HG02870 (cell line): Measurements from ENCODE around the gene PSRC1.
"Not testable (repeated sequence)": the region's sequence is repeated elsewhere in the genome, so short reads cannot be mapped to it uniquely, and the experiment has no call there.

Experiments used
- ATAC-seq: cut with Tn5 transposase; IDR thresholded peaks from one replicate; pipeline ENCODE4 v1.9.1; 2021; ENCODE audit warnings: mild to moderate bottlenecking, moderate library complexity; ENCODE audit not compliant: unreplicated experiment

Gene PSRC1

GRCh38 chr1:109298666-109299557 is 16.0 kb upstream of the PSRC1 start:
- no peak for ATAC-seq

DNA sequence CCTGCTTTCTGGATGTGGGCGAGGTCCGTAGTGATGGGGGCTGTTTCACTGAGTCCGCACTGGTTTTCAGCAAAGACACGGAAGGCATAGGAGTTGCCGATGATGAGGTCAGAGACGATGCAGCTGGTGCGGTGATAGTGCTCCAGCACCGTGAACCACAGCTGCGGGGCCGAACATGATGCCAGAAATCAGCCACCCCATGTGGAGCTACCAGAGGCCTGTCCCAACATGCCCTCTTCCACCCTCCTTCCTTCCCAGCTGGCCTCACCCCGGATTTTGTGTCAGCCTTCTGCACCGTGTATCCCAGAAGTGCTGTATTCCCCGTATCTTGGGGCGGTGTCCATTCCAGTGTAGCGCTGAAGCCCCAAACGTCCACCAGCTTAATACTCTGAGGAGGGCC is 13.8 kb upstream of the PSRC1 start:
- no peak for ATAC-seq

- ATAC-seq, result no peak
Measured at GRCh38 chr1:109295712-109296415, 12.9 kb upstream of the PSRC1 start.

DNA sequence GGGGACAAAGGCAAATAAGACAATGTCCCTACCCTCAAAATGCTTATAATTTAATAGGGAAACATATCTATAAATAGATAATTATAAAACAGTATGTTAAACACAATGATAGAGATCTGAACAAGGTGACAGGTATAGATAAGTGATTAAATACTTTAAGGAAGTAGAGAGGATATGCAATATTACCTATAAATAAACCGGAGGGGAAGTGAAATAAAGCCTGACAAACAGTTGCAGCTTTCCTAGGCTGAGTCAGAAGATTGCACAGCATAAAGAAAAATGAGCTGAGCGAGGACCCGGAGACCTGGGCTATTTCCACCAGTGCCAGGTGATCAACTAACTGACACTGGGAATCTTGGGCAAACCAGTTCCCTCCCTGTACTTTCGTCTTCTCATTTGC is 11.5 kb upstream of the PSRC1 start:
- ATAC-seq, result no peak

DNA sequence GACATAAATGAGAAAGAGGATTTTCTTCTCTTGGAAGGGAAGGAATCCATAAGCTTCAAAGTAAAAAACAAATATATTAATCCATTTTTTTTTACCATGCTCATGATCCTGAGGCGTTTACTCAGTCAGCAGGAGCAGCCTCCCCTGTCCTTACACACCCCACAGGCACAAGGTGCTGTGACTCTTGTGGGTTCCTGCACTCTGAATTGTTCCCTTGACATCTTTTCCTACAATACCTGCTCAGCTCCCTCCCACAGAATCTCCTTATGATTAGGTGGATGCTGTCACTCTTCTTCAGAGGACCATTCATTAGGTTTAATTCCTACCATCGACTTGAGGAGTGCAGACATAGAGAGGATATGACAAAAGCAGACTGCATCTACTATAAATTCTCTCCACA is 10.1 kb upstream of the PSRC1 start:
- ATAC-seq, result no peak

- no peak for ATAC-seq
Measured at GRCh38 chr1:109292364-109292763, 9.4 kb upstream of the PSRC1 start.

- no peak for ATAC-seq
Measured at GRCh38 chr1:109290998-109291397, 8.1 kb upstream of the PSRC1 start.

GRCh38 chr1:109290137-109290536 is 7.2 kb upstream of the PSRC1 start:
- ATAC-seq, result no peak

GRCh38 chr1:109286762-109287161 is 3.8 kb upstream of the PSRC1 start:
- not testable (repeated sequence) for ATAC-seq

DNA sequence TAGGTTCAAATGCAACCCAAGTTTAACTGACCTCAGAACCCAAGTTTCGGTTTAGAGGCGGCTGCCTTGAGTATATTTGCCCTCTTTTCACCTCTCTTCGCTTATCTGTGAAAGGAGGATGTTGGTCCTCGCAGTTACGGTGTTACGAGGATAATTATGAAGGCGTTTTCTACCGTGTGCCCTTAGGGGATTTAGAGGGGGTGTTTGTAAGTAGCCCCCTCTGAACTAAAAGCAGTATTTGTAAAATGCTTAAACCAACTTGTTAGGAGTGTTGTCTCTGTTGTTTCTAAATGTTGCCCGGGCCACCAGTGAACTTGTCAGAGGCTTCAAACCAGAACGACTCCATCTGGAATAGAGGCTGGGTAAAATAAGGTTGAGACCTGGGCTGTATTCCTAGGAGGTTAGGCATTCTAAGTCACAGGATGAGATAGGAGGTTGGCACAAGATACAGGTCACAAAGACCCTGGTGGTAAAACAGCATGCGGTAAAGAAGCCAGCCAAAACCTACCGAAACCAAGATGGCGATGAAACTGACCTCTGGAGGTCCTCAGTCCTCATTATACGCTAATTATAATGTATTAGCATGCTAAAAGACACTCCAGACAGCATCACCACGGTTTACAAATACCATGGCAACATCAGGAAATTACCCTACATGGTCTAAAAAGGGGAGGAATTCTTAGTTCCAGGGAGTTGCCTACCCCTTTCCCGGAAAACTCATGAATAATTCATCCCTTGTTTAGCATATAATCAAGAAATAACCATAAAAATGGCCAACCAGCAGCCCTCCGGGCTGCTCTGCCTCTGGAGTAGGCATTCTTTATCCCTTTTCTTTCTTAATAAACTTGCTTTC is 1.0 kb upstream of the PSRC1 start:
- peak; percentile 26 for ATAC-seq

GRCh38 chr1:109282497-109282951 is 421 bp downstream of the PSRC1 start:
- no peak for ATAC-seq

- ATAC-seq, result no peak
Measured at GRCh38 chr1:109281680-109282496, 1.1 kb downstream of the PSRC1 start.

DNA sequence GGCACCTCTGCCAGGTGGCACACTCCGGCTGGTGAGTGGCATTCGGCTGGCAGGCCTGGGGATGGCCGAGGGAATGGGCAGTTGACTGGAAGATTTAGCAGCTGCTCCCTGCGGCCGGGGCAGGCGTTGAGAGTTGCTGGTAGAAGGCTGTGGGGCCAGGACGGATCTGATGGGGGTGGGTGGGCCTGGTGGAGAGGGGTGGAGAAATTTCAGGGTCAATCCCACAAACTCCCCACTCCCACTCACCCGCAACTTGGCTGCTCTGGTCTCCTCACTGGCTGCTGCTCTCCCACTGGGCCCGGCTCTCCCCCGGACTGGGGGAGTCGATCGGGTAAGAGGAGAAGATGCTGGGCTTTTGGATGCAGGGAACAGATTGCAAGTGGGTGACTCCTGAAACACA is 2.1 kb downstream of the PSRC1 start:
- no peak for ATAC-seq

DNA sequence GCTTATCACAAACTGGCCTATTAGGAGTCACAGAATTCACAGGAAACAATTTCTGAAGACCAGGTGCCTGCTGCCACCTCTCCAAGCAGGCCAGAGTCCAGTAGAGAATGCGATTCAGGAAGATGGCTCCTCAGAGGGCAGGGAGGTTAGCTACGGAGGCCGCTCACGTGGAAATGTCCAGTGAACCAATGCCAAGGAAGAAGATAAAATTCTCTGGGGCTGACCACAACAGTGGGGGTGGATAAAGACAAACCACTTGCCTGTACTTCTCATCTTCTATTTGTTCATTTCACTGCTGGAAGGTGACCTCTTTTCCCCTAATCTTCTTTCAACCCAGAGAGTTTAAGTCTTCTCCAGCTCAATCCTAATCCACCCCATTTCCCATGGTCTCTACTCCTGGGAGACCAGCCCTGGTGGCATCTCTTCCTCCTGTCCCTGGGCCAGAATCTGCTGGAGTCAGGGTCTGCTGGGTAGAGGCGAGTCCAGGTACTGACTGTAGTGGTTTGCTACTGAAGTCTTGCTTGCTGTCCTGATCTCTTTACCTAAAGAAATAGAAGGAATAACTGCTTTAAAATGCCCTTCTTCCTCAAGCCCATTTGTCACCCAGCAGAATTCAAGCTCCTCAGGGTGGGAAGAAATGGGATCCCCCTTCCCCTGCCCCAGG is 3.2 kb downstream of the PSRC1 start:
- ATAC-seq, result no peak

DNA sequence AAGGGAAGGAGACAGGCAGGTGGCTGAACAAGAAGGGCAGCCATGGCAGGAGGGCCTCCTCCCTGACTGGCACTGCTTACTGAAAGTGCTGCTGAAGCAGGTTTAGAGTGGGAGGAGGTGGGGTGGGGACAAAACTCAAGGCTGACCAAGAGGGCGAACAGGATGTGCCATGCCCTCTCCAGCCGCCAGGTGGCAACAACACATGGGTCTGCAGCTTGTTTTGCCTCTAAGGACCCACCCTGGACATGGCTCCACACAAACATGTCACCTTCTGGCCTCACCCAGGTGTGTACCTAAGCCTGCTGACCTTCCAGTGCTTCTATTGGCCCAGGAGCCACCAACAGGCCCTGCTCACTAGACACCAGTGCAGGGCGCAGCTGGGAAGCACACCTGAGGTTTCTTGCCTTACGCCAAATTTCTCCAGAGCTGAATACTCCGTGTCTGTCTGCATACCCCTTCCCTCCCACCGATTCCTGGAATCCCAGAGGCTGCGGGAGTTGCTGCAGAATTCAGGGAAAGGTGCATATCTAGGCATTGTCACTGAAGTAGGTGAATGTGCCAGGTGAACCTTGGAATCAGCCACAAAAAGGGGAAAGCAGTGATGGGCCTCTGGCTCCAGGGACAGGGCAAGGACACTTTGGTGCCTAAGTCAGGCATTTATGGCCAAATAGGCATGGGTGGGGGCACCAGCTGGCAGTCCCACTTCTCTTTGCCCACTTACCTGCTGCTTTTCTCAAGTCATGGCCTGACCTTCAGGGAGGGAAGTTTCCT is 5.3 kb downstream of the PSRC1 start:
- ATAC-seq, result peak; percentile 73

GRCh38 chr1:109275706-109276345 is 7.1 kb downstream of the PSRC1 start:
- ATAC-seq, result no peak

DNA sequence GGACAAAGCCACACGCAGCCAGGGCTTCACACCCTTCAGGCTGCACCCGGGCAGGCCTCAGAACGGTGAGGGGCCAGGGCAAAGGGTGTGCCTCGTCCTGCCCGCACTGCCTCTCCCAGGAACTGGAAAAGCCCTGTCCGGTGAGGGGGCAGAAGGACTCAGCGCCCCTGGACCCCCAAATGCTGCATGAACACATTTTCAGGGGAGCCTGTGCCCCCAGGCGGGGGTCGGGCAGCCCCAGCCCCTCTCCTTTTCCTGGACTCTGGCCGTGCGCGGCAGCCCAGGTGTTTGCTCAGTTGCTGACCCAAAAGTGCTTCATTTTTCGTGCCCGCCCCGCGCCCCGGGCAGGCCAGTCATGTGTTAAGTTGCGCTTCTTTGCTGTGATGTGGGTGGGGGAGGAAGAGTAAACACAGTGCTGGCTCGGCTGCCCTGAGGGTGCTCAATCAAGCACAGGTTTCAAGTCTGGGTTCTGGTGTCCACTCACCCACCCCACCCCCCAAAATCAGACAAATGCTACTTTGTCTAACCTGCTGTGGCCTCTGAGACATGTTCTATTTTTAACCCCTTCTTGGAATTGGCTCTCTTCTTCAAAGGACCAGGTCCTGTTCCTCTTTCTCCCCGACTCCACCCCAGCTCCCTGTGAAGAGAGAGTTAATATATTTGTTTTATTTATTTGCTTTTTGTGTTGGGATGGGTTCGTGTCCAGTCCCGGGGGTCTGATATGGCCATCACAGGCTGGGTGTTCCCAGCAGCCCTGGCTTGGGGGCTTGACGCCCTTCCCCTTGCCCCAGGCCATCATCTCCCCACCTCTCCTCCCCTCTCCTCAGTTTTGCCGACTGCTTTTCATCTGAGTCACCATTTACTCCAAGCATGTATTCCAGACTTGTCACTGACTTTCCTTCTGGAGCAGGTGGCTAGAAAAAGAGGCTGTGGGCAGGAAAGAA is 8.1 kb downstream of the PSRC1 start:
- no peak for ATAC-seq
